Trophoblast cell (in vitro differentiated cells and primary cell): ENCODE data around the gene SSH2.
A peak's percentile ranks its signal among the peaks of the same experiment; 100 is the strongest.

Source experiments
- DNase-seq, 2 donors: peaks; one replicate each; pipeline ENCODE4 v3.0.0-alpha.2; 2016
- H2AFZ ChIP-seq: 2 replicates; pipeline ENCODE4 v1.6.1; 2013; ENCODE audit warnings: low read length, moderate library complexity, mild to moderate bottlenecking; ENCODE audit not compliant: insufficient read depth, poor library complexity
- H2AK5ac ChIP-seq: 2 replicates; pipeline ENCODE4 v1.6.1; 2013; ENCODE audit warnings: mild to moderate bottlenecking, low read length
- H2BK120ac ChIP-seq: 2 replicates; pipeline ENCODE4 v1.6.1; 2013; ENCODE audit warnings: low read length, mild to moderate bottlenecking, moderate library complexity; ENCODE audit not compliant: insufficient read depth, poor library complexity
- H2BK12ac ChIP-seq: 2 replicates; pipeline ENCODE4 v1.6.1; 2013; ENCODE audit warnings: mild to moderate bottlenecking, low read length, moderate library complexity
- H2BK5ac ChIP-seq: 2 replicates; pipeline ENCODE4 v1.6.1; 2013; ENCODE audit warnings: low read length, low read depth, moderate library complexity, mild to moderate bottlenecking; ENCODE audit not compliant: poor library complexity
- H3K14ac ChIP-seq: 2 replicates; pipeline ENCODE4 v1.6.1; 2013; ENCODE audit warnings: mild to moderate bottlenecking, low read length
- H3K18ac ChIP-seq: 2 replicates; pipeline ENCODE4 v1.6.1; 2013; ENCODE audit warnings: mild to moderate bottlenecking, low read length
- H3K23ac ChIP-seq: 2 replicates; pipeline ENCODE4 v1.6.1; 2013; ENCODE audit warnings: low read length
- H3K27ac ChIP-seq: 2 replicates; pipeline ENCODE4 v1.5.1; 2013; ENCODE audit warnings: low read depth, mild to moderate bottlenecking, inconsistent platforms, low read length, moderate library complexity
- H3K27me3 ChIP-seq: 2 replicates; pipeline ENCODE4 v1.6.1; 2013; ENCODE audit warnings: inconsistent platforms, mild to moderate bottlenecking, low read length, moderate library complexity; ENCODE audit not compliant: insufficient read depth
- H3K36me3 ChIP-seq, 2 experiments: 1 replicate in 1 of 2; 2 replicates in 1 of 2; pipeline ENCODE4 v1.6.1; 2013; ENCODE audit warnings: low read length in 2 of 2, mild to moderate bottlenecking in 2 of 2, moderate library complexity in 1 of 2; ENCODE audit not compliant: insufficient read depth in 2 of 2, control insufficient read depth in 1 of 2
- H3K4ac ChIP-seq: 2 replicates; pipeline ENCODE4 v1.6.1; 2013; ENCODE audit warnings: low read depth, mild to moderate bottlenecking, low read length, moderate library complexity
- H3K4me1 ChIP-seq, 2 experiments: 1 replicate in 1 of 2; 2 replicates in 1 of 2; pipeline ENCODE4 v1.6.1; 2013; ENCODE audit warnings: low read length in 2 of 2, mild to moderate bottlenecking in 2 of 2, moderate library complexity in 1 of 2; ENCODE audit not compliant: insufficient read depth in 2 of 2, control insufficient read depth in 1 of 2
- H3K4me2 ChIP-seq: 2 replicates; pipeline ENCODE4 v1.6.1; 2013; ENCODE audit warnings: inconsistent platforms, mild to moderate bottlenecking, low read length, moderate library complexity
- H3K4me3 ChIP-seq: 2 replicates; pipeline ENCODE4 v1.5.1; 2013; ENCODE audit warnings: mild to moderate bottlenecking, low read depth, low read length, inconsistent platforms
- H3K79me1 ChIP-seq: one replicate; pipeline ENCODE4 v1.6.1; 2013; ENCODE audit warnings: low read length
- H3K79me2 ChIP-seq: 2 replicates; pipeline ENCODE4 v1.6.1; 2013; ENCODE audit warnings: low read length, mild to moderate bottlenecking; ENCODE audit not compliant: control insufficient read depth, insufficient read depth, poor library complexity
- H3K9ac ChIP-seq: 2 replicates; pipeline ENCODE4 v1.6.1; 2013; ENCODE audit warnings: mild to moderate bottlenecking, low read length
- H3K9me3 ChIP-seq: 2 replicates; pipeline ENCODE4 v1.6.1; 2013; ENCODE audit warnings: low read depth, mild to moderate bottlenecking, control low read depth, inconsistent platforms, low read length; ENCODE audit not compliant: insufficient read depth
- H4K12ac ChIP-seq: 2 replicates; pipeline ENCODE4 v1.6.1; 2013; ENCODE audit warnings: low read depth, mild to moderate bottlenecking, low read length, moderate library complexity
- H4K8ac ChIP-seq: 2 replicates; pipeline ENCODE4 v1.6.1; 2013; ENCODE audit warnings: low read depth, mild to moderate bottlenecking, low read length, moderate library complexity
- H4K91ac ChIP-seq: one replicate; pipeline ENCODE4 v1.6.1; 2013; ENCODE audit warnings: low read depth, mild to moderate bottlenecking, low read length, moderate library complexity
- WGBS: extraction: QIAGEN DNeasy Blood & Tissue Kit; methylation state at CpG from one replicate; pipeline ENCODE4 v1.1.7; 2013; ENCODE audit warnings: missing lambda C conversion rate; ENCODE audit not compliant: insufficient read length, insufficient coverage; ENCODE audit errors: extremely low coverage; 5-methylcytosine and 5-hydroxymethylcytosine counted together

Gene SSH2

GRCh38 chr17:29764748-29765147, 165.3 kb downstream of the SSH2 start:
- no CpG with 5 or more reads among the region's 1 CpG for WGBS

GRCh38 chr17:29764217-29764616, 165.8 kb downstream of the SSH2 start:
- H4K91ac ChIP-seq, result no peak overlapping the region
- H4K12ac ChIP-seq, result no peak overlapping the region
- H2BK12ac ChIP-seq, result no peak overlapping the region
- H3K79me2 ChIP-seq, result peaks cover 4% of the 10 kb centered on the region
- H3K79me1 ChIP-seq, result peaks cover 6% of the 10 kb centered on the region
- no peaks in the 10 kb centered on the region for H3K4me1 ChIP-seq
- H3K9ac ChIP-seq, result no peak overlapping the region
- no peak overlapping the region for H3K14ac ChIP-seq
- WGBS, result no CpG with 5 or more reads among the region's 2 CpGs
- no peak overlapping the region for H4K8ac ChIP-seq
- no peaks in the 10 kb centered on the region for H3K36me3 ChIP-seq
- no peak overlapping the region for H3K23ac ChIP-seq
- H2BK120ac ChIP-seq, result no peak overlapping the region
- H3K18ac ChIP-seq, result no peak overlapping the region
- H3K4me3 ChIP-seq, result no peak overlapping the region
- H3K27me3 ChIP-seq, result no peaks in the 10 kb centered on the region
- H3K27ac ChIP-seq, result no peak overlapping the region
- DNase-seq, result no peak
- no peak overlapping the region for H3K4ac ChIP-seq
- H2AK5ac ChIP-seq, result no peak overlapping the region
- H2AFZ ChIP-seq, result no peak overlapping the region
- no peaks in the 10 kb centered on the region for H3K9me3 ChIP-seq
- no peak overlapping the region for H3K4me2 ChIP-seq
- H2BK5ac ChIP-seq, result no peak overlapping the region

More at GRCh38 chr17:29764748-29765147, 165.3 kb downstream of the SSH2 start:
- Histone ChIP-seq H3K14ac (no peak overlapping the region), H3K79me2 (peaks cover 4% of the 10 kb centered on the region), H3K9me3 (no peaks in the 10 kb centered on the region), H2AK5ac (no peak overlapping the region), H2BK12ac (no peak overlapping the region), H3K79me1 (peaks cover 6% of the 10 kb centered on the region), H4K8ac (no peak overlapping the region), H3K4me2 (no peak overlapping the region), H3K23ac (no peak overlapping the region), H2AFZ (no peak overlapping the region), H3K36me3 (no peaks in the 10 kb centered on the region), H3K4me1 (no peaks in the 10 kb centered on the region), H3K4me3 (no peak overlapping the region), H4K12ac (no peak overlapping the region), H2BK120ac (no peak overlapping the region), H3K9ac (no peak overlapping the region), H3K18ac (no peak overlapping the region), H3K27me3 (no peaks in the 10 kb centered on the region), H2BK5ac (no peak overlapping the region), H3K4ac (no peak overlapping the region), H3K27ac (no peak overlapping the region), H4K91ac (no peak overlapping the region)
- no peak for DNase-seq

- Histone ChIP-seq H2BK5ac (no peak overlapping the region), H3K79me2 (peaks cover 7% of the 10 kb centered on the region), H3K36me3 (no peaks in the 10 kb centered on the region), H2AK5ac (no peak overlapping the region), H3K18ac (no peak overlapping the region), H3K9ac (no peak overlapping the region), H2BK120ac (no peak overlapping the region), H3K4me3 (no peak overlapping the region), H4K12ac (no peak overlapping the region), H4K8ac (no peak overlapping the region), H3K4me1 (no peaks in the 10 kb centered on the region), H3K4me2 (no peak overlapping the region), H3K4ac (no peak overlapping the region), H3K79me1 (peaks cover 6% of the 10 kb centered on the region), H2BK12ac (no peak overlapping the region), H4K91ac (no peak overlapping the region), H3K27me3 (no peaks in the 10 kb centered on the region), H3K9me3 (no peaks in the 10 kb centered on the region), H3K23ac (no peak overlapping the region), H2AFZ (no peak overlapping the region), H3K27ac (no peak overlapping the region), H3K14ac (no peak overlapping the region)
- WGBS, result no CpG with 5 or more reads among the region's 3 CpGs
- DNase-seq, result no peak
Measured at GRCh38 chr17:29763273-29763672, 166.8 kb downstream of the SSH2 start.

- H3K9ac ChIP-seq, result peak overlapping the region; percentile 19
- peaks cover 4% of the 10 kb centered on the region in 2 experiments for H3K36me3 ChIP-seq
- H4K8ac ChIP-seq, result peak overlapping the region; percentile 57
- H2AFZ ChIP-seq, result peak overlapping the region; percentile 55
- H3K4me1 ChIP-seq, result no peaks in the 10 kb centered on the region
- peak overlapping the region; percentile 11 for H2BK12ac ChIP-seq
- H3K4ac ChIP-seq, result peak overlapping the region; percentile 13
- H3K4me2 ChIP-seq, result peak overlapping the region; percentile 85
- H3K79me2 ChIP-seq, result peaks cover 7% of the 10 kb centered on the region
- no peak overlapping the region for H2AK5ac ChIP-seq
- H3K9me3 ChIP-seq, result no peaks in the 10 kb centered on the region
- no CpG with 5 or more reads among the region's 73 CpGs for WGBS
- H4K91ac ChIP-seq, result peak overlapping the region; percentile 36
- DNase-seq, result peak; percentile 90 to 92
- H3K14ac ChIP-seq, result peak overlapping the region; percentile 8
- no peaks in the 10 kb centered on the region for H3K27me3 ChIP-seq
- H3K4me3 ChIP-seq, result peak overlapping the region; percentile 82
- H2BK5ac ChIP-seq, result peak overlapping the region; percentile 3
- peak overlapping the region; percentile 56 for H2BK120ac ChIP-seq
- H3K27ac ChIP-seq, result peak overlapping the region; percentile 70
- no peak overlapping the region for H3K23ac ChIP-seq
- peak overlapping the region; percentile 19 for H3K18ac ChIP-seq
- H4K12ac ChIP-seq, result peak overlapping the region; percentile 4
- peaks cover 6% of the 10 kb centered on the region for H3K79me1 ChIP-seq
Measured at GRCh38 chr17:29761040-29761761, 168.8 kb downstream of the SSH2 start.
